ENCODE results near the gene UBE2R2. TPM values are rescaled to one million over a fixed set of nuclear protein-coding genes. Genes with fewer than 3 reads are reported as not detected.

The UBE2R2 gene
- total and polyA plus RNA-seq, 2 of the 8 experiments (the other 6 are each of a cell fraction or from before 2014, with no cell fraction given): 19.4 to 42.1 TPM

DNA sequence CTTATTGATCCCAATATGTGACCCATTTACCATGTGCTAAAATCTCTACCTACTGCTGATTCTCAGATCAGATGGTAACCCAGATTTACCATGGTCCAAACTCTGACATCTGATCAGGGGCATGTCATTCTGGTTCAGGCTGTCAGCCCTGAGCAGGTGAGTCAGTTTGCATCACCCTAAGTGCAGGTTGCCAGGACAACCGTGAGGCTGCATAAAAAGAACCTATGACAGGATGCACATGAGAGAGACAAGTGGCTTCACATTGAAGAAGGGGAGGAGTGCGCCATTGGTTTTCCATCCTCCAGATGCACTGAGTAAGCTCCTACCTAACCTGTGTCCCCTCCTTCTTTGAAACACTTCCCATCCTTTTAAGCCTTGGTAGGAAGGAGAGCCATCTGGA lies 22.4 kb upstream of the UBE2R2 start (continued):
- TF ChIP-seq, protein P1, sequence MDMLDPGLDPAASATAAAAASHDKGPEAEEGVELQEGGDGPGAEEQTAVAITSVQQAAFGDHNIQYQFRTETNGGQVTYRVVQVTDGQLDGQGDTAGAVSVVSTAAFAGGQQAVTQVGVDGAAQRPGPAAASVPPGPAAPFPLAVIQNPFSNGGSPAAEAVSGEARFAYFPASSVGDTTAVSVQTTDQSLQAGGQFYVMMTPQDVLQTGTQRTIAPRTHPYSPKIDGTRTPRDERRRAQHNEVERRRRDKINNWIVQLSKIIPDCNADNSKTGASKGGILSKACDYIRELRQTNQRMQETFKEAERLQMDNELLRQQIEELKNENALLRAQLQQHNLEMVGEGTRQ (IDR thresholded peaks at IDR 0.05; ENCODE audit: low read length): no peak
- TF ChIP-seq, protein P2, sequence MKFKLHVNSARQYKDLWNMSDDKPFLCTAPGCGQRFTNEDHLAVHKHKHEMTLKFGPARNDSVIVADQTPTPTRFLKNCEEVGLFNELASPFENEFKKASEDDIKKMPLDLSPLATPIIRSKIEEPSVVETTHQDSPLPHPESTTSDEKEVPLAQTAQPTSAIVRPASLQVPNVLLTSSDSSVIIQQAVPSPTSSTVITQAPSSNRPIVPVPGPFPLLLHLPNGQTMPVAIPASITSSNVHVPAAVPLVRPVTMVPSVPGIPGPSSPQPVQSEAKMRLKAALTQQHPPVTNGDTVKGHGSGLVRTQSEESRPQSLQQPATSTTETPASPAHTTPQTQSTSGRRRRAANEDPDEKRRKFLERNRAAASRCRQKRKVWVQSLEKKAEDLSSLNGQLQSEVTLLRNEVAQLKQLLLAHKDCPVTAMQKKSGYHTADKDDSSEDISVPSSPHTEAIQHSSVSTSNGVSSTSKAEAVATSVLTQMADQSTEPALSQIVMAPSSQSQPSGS (IDR thresholded peaks at IDR 0.05; ENCODE audit: low read length): no peak
- TF ChIP-seq SP1 (IDR thresholded peaks at IDR 0.05; ENCODE audit: low read depth, low read length) (no peak), CREB1 (IDR thresholded peaks at IDR 0.05) (no peak), BRCA1 (IDR thresholded peaks at IDR 0.05; ENCODE audit: low read depth, low read length) (no peak), SRF (IDR thresholded peaks at IDR 0.05; ENCODE audit: low read depth, low read length) (no peak)
- TF ChIP-seq, protein P3, sequence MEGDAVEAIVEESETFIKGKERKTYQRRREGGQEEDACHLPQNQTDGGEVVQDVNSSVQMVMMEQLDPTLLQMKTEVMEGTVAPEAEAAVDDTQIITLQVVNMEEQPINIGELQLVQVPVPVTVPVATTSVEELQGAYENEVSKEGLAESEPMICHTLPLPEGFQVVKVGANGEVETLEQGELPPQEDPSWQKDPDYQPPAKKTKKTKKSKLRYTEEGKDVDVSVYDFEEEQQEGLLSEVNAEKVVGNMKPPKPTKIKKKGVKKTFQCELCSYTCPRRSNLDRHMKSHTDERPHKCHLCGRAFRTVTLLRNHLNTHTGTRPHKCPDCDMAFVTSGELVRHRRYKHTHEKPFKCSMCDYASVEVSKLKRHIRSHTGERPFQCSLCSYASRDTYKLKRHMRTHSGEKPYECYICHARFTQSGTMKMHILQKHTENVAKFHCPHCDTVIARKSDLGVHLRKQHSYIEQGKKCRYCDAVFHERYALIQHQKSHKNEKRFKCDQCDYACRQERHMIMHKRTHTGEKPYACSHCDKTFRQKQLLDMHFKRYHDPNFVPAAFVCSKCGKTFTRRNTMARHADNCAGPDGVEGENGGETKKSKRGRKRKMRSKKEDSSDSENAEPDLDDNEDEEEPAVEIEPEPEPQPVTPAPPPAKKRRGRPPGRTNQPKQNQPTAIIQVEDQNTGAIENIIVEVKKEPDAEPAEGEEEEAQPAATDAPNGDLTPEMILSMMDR (IDR thresholded peaks at IDR 0.05; ENCODE audit: control extremely low read depth in 1 of 3, insufficient read depth in 1 of 3, low read depth in 1 of 3, low read length in 3 of 3): no peak
